Ishikawa (cell line): Measurements from ENCODE around the gene BTN3A1.

ENCODE experiments used
- CEBPB ChIP-seq: IDR thresholded peaks from 2 replicates; pipeline ENCODE4 v1.6.1; 2012
- CREB1 ChIP-seq: IDR thresholded peaks from 2 replicates; pipeline ENCODE4 v1.6.1; 2012; ENCODE audit warnings: low read depth
- EP300 ChIP-seq: IDR thresholded peaks from 2 replicates; pipeline ENCODE4 v1.6.1; 2012; ENCODE audit warnings: borderline replicate concordance
- FOXM1 ChIP-seq: IDR thresholded peaks from 2 replicates; pipeline ENCODE4 v1.6.1; 2012; ENCODE audit warnings: low read depth, borderline replicate concordance
- RAD21 ChIP-seq: IDR thresholded peaks from 2 replicates; pipeline ENCODE4 v1.6.1; 2012; ENCODE audit warnings: low read depth
- TAF1 ChIP-seq: IDR thresholded peaks from 2 replicates; pipeline ENCODE4 v1.6.1; 2012; ENCODE audit warnings: low read depth, mild to moderate bottlenecking
- TEAD4 ChIP-seq: IDR thresholded peaks from 2 replicates; pipeline ENCODE4 v1.6.1; 2012
- TF ChIP-seq, protein P1 (sequence below): IDR thresholded peaks from 2 replicates; pipeline ENCODE4 v1.6.1; 2012

DNA sequence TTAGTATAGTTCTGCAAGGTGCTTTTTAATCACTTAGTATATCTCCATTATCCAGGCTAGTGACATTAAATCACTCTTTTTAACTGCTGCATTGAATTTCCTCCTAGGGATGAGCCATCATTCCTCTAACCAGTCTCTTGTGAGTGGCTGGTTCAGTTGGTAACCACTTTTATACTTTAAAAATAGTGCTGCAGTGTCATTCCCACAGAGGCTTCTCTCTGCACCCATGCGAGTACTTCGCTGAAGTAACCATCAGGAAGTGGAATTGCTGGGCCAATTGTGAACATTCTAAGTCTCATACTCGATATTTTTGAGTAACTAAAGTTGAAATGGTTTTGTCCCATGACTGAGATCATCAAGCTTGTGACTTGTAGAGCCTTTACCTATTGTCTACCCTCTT lies 35.0 kb upstream of the BTN3A1 start:
- TF ChIP-seq RAD21 (no peak), CREB1 (no peak), FOXM1 (no peak), EP300 (no peak), TAF1 (no peak), TEAD4 (no peak), CEBPB (no peak)
- TF ChIP-seq, protein P1, sequence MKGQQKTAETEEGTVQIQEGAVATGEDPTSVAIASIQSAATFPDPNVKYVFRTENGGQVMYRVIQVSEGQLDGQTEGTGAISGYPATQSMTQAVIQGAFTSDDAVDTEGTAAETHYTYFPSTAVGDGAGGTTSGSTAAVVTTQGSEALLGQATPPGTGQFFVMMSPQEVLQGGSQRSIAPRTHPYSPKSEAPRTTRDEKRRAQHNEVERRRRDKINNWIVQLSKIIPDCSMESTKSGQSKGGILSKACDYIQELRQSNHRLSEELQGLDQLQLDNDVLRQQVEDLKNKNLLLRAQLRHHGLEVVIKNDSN: no peak
